HG02943 (cell line): ENCODE data around the gene TSHZ3.

ENCODE experiments used
- ATAC-seq: cut with Tn5 transposase; IDR thresholded peaks from one replicate; pipeline ENCODE4 v1.9.1; 2021; ENCODE audit warnings: mild to moderate bottlenecking, low read depth, moderate library complexity; ENCODE audit not compliant: unreplicated experiment

Gene TSHZ3

GRCh38 chr19:31254180-31254551 lies 95.1 kb downstream of the TSHZ3 start:
- no peak for ATAC-seq

- no peak for ATAC-seq
These were observed 95.6 kb downstream of the TSHZ3 start for GRCh38 chr19:31253526-31254179.

GRCh38 chr19:31252441-31252840 lies 96.8 kb downstream of the TSHZ3 start:
- ATAC-seq, result no peak

GRCh38 chr19:31249217-31249616 lies 100.0 kb downstream of the TSHZ3 start:
- no peak for ATAC-seq

- ATAC-seq, result no peak
These were observed 113.4 kb downstream of the TSHZ3 start for GRCh38 chr19:31235806-31236205.

- no peak for ATAC-seq
These were observed 115.9 kb downstream of the TSHZ3 start for GRCh38 chr19:31233295-31233800.

GRCh38 chr19:31232871-31233270 lies 116.4 kb downstream of the TSHZ3 start:
- no peak for ATAC-seq

- ATAC-seq, result no peak
These were observed 117.1 kb downstream of the TSHZ3 start for GRCh38 chr19:31232180-31232579.

GRCh38 chr19:31231237-31231636 lies 118.0 kb downstream of the TSHZ3 start:
- no peak for ATAC-seq

- ATAC-seq, result no peak
These were observed 122.9 kb downstream of the TSHZ3 start for GRCh38 chr19:31226151-31226935.
